Limb (tissue), 2 donors: Measurements from ENCODE around the gene HEXIM2.
A peak's percentile ranks its signal among the peaks of the same experiment; 100 is the strongest.

Experiments
- DNase-seq, 2 donors: peaks; one replicate each; pipeline ENCODE4 v3.0.0-alpha.2; 2016; ENCODE audit errors: extremely low spot score in 2 of 2

HEXIM2 gene

DNA sequence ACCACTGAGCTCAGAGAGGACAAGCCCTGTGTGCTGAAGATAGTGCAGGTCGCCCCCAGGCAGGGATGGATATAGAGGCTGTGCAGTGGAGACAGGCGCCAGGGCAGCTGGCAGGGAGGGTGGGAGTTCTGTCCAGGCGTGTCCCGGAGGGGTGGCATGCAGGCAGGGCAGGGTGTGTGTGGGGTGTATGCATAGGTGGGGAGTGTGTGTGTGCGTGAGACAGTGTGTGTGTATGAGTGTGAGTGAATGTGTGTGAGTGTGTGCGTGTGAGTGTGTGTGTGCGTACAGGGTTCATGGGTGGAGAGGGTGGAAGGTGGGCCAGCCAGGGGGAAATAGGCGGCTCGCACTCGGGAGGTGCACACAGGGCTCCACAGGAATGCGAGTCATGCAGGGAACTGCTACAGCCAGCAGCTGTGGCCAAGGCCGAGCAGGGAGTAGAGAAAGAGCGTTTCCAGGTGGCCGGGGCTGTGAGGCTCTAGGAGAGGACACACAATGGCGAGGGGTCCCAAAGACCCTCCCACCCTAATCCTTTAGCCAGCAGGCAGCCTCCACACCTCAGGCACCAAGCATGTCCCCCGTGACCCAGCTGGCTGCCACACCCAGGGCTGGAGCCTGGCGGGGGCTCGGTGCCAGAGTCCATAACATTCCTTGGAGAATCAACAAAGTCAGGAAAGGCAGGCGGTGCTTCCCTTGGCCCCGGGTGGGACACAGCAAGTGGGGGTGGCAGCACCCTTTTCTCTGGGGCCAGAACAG is 34.0 kb upstream of the HEXIM2 start:
- no peak for DNase-seq

DNA sequence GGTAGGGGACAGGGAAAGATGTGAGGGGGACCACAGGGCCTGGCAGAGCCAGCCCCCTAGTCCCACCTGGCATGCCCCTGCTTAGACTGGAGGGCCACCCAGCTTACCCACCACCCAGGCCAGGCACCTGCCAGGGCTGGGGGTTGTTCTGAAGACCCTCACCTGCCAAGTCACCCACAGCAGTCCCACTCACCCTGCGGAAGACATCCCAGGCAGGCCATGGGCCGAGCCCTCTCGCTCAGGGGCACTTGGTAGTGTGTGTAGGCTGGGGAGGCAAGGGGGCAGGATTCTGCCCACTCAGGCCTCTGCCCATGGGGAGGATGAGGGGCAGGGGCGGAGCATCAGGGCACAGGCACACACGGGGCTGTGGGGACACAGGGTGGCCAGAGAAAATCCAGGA is 33.3 kb upstream of the HEXIM2 start:
- DNase-seq: no peak

DNA sequence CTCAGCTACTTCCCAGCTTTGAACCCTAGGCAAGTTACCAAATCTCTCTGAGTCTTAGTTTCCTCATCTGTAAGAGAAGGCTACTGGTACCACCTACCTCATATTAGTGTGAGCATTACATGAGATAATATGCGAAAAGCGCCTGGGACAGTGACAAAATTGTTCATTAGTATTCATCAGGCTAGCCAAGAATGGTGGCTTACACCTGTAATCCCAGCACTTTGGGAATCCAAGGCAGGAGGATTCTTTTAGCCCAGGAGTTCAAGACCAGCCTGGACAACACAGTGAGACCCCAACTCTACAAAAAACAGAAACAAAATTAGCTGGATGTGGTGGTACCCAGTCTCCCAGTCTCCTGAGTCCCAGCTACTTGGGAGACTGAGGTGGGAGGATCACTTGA is 32.7 kb upstream of the HEXIM2 start:
- no peak for DNase-seq

DNA sequence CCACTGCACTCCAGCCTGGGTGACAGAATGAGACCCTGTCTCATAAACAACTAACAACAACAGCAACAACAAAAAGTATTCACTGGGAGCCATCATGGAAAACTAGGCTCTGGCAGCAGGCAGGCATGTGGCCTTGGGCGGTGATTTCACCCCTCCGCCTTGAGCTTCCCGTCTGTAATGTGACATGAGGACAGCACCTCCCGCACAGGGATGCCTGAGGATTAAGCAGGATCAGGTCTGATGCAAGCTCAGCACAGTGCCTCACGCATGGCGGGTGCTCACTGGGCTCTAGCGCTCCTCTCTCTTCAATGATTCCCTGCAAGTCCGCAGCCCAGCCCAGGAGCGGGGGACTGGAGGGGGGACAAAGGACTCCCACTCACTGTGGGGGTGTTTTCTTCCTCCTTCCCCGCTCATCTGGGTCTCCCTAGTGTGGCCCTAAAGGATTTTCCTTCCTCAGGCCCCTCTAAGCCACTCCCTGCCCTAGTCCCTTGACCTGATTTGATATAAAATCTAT is 32.2 kb upstream of the HEXIM2 start:
- no peak for DNase-seq

DNA sequence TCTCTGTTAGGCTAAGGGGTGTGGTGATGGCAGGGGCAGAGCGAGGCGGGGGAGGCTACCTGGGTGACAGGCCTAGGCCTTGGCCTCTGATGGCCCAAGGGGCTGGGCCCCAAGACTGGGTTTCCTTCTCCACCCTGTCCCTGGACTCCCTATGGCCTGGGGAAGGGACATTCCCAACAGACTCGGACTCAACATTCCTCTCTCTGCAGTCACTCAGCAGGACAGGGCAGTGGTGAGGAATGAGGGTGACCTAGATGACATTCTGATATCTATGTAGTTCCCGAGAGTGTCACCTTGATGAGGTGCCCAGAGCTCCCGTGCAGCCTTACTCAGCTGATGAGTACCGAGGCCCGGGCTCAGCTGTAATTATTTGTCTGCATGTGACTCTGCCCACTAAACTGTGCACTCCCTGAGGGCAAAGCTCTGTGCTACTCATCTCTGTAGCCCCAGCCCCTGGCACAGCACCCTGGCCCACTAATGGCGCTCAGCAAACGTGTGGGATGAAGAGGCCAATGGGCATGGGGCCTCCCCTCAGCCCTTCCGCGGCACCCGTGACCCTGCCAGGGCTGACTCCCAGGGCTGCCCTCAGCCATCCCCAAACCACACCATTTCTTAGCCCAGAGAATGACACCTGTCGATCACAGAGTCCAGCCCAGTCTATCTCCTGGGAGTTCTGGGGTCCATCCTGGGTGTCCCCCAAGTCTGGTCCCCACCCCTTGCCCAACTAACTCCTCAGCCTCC is 31.6 kb upstream of the HEXIM2 start:
- DNase-seq: no peak

DNA sequence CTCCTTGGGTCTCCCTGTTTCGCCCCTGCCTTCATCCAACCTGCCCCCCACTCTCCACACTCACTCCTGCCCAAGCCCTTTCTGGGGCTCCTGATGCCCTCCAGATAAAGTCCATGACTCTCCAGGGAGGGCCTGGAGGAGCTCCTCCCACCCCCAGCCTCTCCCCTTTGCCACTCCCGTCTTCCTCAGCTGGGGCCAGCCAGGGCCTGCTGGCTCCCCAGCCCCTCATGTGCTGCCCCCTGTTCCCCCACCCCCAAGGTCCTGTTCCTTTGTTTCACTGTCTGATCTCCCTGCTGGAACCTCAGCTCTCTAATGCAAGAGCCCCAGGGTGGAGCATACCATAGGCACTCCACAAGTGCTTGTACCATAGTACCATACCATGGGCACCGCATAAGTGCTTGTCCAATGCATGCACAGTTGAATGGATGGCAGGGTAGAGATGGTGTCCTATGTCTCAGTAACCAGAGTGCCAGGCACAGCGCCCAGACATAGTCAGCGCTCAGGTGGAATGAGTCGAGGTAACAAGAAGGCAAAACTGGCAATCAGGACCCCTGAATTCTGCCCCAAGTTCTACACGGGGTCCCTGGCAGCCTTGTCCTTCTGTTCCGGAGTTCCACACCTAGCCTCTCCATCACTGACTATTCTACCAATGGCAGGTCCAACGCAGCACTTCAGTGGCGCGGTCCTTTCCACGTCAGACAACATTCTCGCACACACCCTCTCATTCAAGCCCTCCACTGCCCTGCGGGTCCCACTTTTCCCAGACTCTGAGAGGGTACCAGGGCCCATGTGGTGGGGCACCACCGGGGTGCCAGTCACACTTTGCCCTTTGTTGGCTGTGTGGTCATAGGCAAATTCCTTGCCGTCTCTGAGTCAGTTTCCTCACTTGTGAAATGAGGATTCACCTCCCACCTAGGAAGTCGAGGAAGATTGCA is 30.7 kb upstream of the HEXIM2 start:
- DNase-seq: no peak

DNA sequence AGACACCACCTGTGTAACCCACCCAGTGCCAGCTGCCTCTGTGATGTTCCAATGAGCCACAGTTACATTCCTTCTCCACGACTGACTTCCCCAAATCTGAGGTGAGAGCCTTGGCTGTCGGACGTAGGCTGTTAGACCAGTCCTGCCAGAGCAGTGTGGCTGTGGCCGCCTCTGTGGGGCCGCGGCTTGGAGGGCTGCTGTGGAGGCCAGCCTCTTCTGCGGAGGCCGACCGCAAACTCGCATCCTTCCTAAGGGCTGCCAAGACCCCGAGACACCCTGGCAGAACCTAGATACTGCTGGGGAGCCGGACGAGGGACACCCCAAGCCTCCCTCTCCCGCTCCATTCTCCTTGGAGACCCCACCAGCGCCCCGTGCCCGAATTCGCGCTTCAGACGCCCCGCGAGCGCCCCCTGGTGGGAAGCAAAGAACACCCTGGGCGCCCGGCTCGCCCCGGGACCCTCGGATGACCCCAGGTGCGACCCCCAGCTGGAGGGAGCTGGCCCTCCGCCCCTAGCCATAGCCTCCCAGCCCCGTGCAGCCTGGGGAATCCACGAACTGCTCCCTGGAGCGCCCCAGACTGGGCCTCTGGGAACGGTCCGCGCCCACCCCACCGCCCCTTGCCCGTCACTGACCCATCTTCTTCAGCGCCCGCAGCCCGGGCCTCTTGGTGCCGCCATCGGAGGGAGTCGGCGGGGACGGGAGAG is 29.9 kb upstream of the HEXIM2 start:
- DNase-seq: peak in 1 of 2 donors; percentile 86

DNA sequence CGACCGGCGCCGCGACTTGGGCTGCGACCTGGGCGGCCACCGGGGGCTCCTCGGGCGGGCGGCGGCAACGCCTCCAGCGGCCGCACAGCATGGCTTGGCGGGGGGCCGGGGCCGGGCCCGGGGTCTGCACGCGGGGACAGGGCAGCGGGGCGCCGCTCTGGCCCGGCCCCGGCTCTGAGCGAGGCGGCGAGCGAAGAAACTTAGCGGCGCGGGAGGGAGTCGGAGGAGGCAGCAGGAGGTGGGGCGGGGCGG is 29.4 kb upstream of the HEXIM2 start, which contains the start of gene PLCD3:
PLCD3 (minus strand) TSS at position 196 of the 252 bp plus-strand sequence; CDS start at position 91, 105 bp downstream.
- no peak for DNase-seq

DNA sequence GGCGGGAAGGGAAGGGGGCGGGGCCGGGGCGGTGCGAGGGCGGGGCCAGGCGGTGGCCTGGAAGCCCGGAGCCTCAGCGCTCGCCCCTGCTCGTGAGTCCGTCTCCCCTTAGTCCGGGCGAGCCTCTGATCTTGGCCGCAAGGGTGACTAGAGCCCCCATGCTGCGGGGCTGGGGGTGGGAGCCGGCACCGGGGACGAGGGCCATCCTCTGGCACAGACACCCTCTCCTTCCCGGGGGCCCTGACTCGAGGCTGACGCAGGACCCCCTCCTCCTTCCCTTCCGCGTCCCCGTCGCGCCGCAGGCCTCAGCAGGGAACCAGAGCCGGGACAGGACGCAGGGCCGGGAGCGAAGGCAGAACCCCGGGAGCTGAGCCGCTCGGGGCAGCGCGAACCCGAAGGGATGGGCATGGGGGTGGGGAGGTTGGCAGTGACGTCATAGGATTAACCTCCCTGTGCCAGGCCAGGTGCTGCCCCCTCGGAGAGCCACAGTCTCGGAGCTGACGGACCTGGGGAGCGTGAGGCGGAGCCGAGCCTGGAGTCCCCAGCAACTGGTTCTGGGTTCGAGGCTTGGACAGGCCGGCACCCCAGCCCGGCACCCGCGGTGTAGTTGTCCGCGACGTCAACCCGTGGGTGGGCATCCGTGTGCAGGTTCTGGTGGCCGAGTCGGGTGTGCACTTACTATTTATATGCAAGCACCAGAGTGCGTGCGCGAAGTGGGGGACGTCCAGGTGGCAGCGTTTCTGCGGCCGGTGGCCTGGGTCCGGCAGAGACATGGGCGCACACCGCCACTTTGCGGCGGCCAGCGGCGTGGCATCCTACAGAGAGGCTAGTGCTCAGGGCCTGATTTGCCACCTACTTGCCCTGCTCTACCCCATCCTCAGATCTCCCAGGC is 28.9 kb upstream of the HEXIM2 start:
- DNase-seq: peak; percentile 73 to 94

DNA sequence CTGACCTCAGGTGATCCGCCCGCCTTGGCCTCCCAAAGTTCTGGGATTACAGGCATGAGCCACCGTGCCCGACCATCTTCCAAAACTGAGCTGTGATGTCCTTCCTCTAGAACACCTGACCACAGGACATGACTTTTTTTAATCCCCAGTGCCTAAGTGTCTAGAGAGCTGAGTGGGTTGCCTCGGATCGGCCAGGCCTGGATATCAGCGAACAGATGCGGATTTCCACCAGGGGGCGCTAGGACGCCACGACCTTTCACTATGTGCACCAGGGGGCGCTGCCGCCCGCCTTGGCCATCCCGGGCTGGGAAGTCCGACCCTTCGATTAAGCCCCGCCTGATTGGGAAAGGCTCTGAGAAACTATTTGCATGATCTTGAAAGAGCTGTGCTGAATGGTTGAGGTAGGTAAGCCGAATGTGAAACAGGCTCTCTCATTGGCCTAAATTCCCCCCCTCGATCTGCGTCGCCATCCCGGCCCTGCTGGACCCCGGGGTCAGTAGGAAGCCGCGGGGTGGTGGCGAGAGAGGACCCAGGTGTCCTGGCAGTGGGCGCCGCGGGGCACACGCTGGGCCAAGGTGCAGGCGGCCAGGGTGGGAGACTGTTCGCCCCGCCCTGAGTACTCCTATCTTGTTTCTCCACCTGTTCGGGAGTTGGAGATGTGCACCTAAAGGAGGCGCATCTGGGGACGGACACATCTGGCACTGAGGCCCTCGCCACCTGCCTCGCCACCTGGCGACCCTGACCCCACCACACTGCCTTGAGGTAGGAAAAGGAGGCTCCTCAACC is 26.3 kb upstream of the HEXIM2 start, which contains the start of gene ACBD4:
ACBD4 (plus strand) TSS at position 496 of the 786 bp plus-strand sequence. CDS start 458 bp downstream, outside the sequence.
- peak; percentile 98 for DNase-seq

DNA sequence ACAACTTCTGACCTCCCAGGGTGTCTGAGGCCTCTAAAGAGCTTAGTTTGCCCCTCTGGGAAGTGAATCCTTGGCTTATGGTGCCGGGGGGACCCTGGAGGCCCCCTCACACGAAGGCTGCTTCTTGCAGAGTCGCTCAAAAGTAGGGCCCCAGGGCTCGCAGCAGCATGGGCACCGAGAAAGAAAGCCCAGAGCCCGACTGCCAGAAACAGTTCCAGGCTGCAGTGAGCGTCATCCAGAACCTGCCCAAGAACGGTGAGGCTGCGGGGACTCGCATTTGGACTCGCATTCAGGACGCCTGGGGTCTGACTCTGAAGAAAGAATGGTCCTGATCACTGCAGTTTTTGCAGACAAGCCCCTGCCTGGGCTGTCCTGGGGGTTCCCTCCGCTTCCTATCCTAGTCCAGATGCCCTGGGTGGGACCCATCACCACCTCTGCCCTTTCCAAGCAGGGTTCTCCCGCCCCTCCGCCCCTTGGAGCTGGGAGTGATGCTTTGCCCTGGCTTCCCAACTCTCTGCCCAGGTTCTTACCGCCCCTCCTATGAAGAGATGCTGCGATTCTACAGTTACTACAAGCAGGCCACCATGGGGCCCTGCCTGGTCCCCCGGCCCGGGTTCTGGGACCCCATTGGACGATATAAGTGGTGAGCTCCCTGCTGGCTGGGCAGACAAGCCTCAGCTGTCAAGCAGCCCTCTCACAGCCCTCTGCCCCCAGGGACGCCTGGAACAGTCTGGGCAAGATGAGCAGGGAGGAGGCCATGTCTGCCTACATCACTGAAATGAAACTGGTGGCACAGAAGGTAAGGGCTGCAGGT is 25.5 kb upstream of the HEXIM2 start:
- DNase-seq: no peak

DNA sequence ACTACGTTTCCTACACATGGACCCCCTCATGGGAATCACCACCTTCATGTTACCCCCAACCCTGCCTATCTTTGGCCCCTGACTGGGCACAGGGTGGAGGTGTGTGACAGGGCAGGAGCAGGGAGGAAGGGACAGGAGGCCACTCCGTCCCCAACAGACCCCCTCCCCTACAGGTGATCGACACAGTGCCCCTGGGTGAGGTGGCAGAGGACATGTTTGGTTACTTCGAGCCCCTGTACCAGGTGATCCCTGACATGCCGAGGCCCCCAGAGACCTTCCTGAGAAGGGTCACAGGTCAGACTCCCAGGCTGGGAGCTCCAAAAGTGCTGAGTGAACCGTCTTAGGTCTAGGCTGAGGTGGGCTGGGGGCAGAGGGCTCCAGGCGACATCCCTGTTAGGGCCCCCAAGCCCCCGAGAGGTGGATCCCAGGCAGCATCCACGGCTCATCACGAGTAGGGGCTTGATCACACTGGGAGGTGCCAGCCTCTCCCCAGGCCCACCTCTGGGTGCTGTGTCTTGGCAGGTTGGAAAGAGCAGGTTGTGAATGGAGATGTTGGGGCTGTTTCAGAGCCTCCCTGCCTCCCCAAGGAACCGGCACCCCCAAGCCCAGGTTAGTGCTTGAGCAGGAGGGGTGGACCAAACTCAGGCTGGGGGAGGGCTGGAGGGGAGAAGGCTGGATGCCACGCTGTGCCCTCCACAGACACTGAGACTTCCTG is 24.7 kb upstream of the HEXIM2 start:
- DNase-seq: no peak

DNA sequence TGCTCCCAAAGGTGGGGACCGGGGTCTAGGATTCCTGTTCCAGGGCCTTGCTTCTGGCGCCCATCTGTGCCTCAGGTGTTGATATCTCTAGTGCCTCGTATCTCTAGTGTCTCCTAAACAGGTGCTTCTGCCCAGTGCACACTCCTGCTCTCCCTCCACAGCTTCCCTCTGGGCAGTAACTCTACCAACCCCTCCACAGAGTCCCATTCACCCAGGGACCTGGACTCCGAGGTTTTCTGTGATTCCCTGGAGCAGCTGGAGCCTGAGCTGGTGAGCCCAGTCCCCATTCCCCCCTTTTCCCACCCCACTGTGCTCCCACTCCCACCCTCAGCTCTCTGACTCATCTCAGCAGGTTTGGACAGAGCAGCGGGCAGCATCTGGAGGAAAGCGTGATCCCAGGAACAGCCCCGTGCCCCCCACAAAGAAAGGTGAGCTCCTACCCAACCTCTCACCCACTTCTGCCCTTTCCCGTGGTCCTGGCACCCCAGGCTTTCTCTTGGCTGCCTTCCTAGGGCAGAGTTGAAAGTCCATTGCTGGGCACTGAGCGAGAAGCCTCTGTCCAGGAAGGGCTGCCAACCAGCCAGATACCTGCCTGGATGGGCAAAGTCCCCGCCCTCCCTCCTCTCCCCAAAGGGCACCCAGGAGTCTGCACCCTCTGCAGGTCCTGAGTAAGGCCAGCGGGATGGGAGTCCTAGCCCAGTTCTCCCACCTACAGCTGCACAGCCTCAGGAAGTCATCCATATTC is 23.9 kb upstream of the HEXIM2 start:
- DNase-seq: no peak

DNA sequence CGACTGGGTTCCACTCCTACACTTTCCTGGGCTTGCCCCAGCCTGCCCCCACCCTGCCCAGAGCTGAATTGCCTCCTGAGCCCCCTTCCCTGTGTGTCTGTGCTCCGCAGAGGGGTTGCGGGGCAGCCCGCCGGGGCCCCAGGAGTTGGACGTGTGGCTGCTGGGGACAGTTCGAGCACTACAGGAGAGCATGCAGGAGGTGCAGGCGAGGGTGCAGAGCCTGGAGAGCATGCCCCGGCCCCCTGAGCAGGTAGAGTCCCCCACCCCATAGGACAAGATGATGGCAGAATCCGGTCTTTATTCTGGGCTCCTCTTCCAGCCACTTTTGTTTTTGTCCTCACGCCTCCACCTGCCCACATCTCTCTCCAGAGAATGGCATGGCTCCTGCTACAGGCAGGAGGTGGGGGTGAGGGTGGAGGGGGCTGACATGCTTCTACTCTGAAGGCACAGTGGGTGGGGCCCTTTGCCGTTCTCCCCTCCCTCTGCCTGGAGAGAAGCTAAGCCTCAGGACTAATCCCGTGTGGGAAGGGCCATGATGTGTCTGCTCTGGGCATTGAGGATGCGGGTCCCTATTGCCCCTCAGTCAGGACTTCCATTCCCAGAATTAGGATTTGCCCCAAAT is 22.7 kb upstream of the HEXIM2 start:
- DNase-seq: no peak

DNA sequence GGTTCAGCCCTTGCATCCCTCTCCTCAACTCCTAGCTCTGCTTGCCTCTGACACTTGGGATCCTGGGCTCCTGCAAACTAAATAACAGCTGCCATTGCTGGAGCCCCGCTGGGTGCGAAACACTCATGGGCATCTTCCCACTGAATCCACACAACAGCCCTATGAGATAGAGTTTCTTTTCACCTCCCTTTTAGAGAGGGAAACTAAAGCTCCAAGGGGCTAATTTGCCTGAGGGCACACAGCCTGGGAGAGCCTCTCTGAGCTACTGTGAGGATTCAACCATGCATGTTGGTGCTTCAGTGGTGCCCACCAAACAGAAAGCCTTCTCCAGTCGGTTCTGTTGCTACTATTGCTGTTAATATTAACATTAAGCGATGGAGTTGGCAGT is 22.1 kb upstream of the HEXIM2 start:
- DNase-seq: no peak

DNA sequence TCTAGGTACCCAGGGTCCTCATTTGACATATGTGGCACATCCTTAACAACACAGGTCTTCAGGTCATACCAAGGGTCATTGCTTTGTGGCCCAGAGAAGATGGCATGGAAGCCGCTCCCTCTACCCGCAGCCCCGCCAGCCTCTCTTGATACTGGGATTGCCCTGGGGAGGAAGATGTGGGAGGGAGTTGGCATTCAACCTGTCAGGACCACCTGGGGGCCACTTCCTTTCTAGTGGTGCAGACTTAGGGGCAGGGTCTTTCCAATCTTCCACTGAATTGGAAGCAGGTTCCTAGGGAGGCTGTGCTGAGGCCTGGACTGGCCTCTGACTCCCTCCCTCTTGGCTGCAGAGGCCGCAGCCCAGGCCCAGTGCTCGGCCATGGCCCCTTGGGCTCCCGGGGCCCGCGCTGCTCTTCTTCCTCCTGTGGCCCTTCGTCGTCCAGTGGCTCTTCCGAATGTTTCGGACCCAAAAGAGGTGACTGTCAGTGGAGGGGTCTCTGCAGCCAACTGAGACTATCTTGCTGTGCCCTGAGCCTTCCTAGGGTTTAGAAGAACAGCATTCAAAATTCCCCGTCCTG is 18.5 kb upstream of the HEXIM2 start:
- no peak for DNase-seq
